Fibroblast of lung (primary cell): ENCODE measurements around the gene PLA2G5. TPM values are rescaled to one million over a fixed set of nuclear protein-coding genes. Genes with fewer than 3 reads are reported as not detected.

ENCODE experiments used
- DNase-seq, 2 donors: peaks; one replicate each; pipeline versions ENCODE4 v3.0.0 to v3.0.0-alpha.2; 2010; ENCODE audit warnings: low read depth in 2 of 2
- H2AFZ ChIP-seq: 2 replicates; pipeline ENCODE4 v1.5.1; 2012; ENCODE audit warnings: low read length, control low read depth, inconsistent platforms
- H3K27ac ChIP-seq: 2 replicates; pipeline ENCODE4 v1.5.1; 2011; ENCODE audit warnings: low read length, control low read depth; ENCODE audit not compliant: insufficient read depth
- H3K27me3 ChIP-seq: 2 replicates; pipeline ENCODE4 v1.5.1; 2011; ENCODE audit warnings: mild to moderate bottlenecking, low read length; ENCODE audit not compliant: control insufficient read depth, insufficient read depth
- H3K36me3 ChIP-seq: 2 replicates; pipeline ENCODE4 v1.5.1; 2011; ENCODE audit warnings: low read length; ENCODE audit not compliant: control insufficient read depth, insufficient read depth
- H3K4me1 ChIP-seq: 2 replicates; pipeline ENCODE4 v1.5.1; 2011; ENCODE audit warnings: low read length; ENCODE audit not compliant: control insufficient read depth, insufficient read depth; ENCODE audit errors: extremely low read depth
- H3K4me2 ChIP-seq: 2 replicates; pipeline ENCODE4 v1.5.1; 2011; ENCODE audit warnings: low read length, control low read depth; ENCODE audit not compliant: insufficient read depth; ENCODE audit errors: extremely low read depth
- H3K4me3 ChIP-seq, 4 experiments: fragments of 200-600 bp in 1 of 4; sonication (generic) in 1 of 4; replicated peaks in 1 of 4; 2 replicates each; pipeline ENCODE4 v1.5.1; 2011 to 2016; ENCODE audit warnings: low read length in 4 of 4, low read depth in 3 of 4, mild to moderate bottlenecking in 3 of 4, control low read depth in 2 of 4, inconsistent platforms in 1 of 4, mixed read lengths in 1 of 4; ENCODE audit not compliant: insufficient read depth in 1 of 4; ENCODE audit errors: control extremely low read depth in 1 of 4
- H3K79me2 ChIP-seq: 2 replicates; pipeline ENCODE4 v1.5.1; 2012; ENCODE audit warnings: mild to moderate bottlenecking, low read length, inconsistent platforms; ENCODE audit not compliant: control insufficient read depth, insufficient read depth
- H3K9ac ChIP-seq: 2 replicates; pipeline ENCODE4 v1.5.1; 2011; ENCODE audit warnings: mild to moderate bottlenecking, low read length, control low read depth; ENCODE audit not compliant: insufficient read depth
- H3K9me3 ChIP-seq: 2 replicates; pipeline ENCODE4 v1.5.1; 2012; ENCODE audit warnings: low read depth, low read length; ENCODE audit not compliant: control insufficient read depth, insufficient read depth
- H4K20me1 ChIP-seq: 2 replicates; pipeline ENCODE4 v1.5.1; 2011; ENCODE audit warnings: low read length; ENCODE audit not compliant: control insufficient read depth, insufficient read depth; ENCODE audit errors: extremely low read depth
- CTCF ChIP-seq, 2 donors: IDR thresholded peaks in 1 of 2; conservative IDR thresholded peaks in 1 of 2; 1 replicate in 1 of 2; 2 replicates in 1 of 2; pipeline ENCODE4 v1.5.1; 2011 to 2012; ENCODE audit warnings: low read length in 2 of 2, control low read depth in 1 of 2, inconsistent platforms in 1 of 2, low read depth in 1 of 2, mild to moderate bottlenecking in 1 of 2
- EZH2 ChIP-seq: IDR thresholded peaks from 2 replicates; pipeline ENCODE4 v1.5.1; 2012; ENCODE audit warnings: low read length, control low read depth, mild to moderate bottlenecking; ENCODE audit errors: missing control alignments
- polyA plus RNA-seq, 2 donors: library from polyadenylated mRNA; depleted of rRNA in 1 of 2; stranded (reverse) in 1 of 2; unstranded in 1 of 2; fragments of >200 nt; gene quantifications; 2 replicates each; pipeline ENCODE4 v1.2.1, GENCODE V29; 2011 to 2012; ENCODE audit warnings: missing spikeins in 1 of 2
- total RNA-seq: library from RNA; depleted of rRNA; stranded (reverse); fragments of >200 nt; gene quantifications from 2 replicates; pipeline ENCODE4 v1.2.1, GENCODE V29; 2014

Gene PLA2G5
- total and polyA plus RNA-seq, 2 donors (not counting 1 experiment from before 2014, with no cell fraction given) = 1.1 to 27.4 TPM

- no peaks in the 10 kb centered on the region for H4K20me1 ChIP-seq
- H3K27me3 ChIP-seq = no peaks in the 10 kb centered on the region
- DNase-seq = peak in 1 of 2 donors; percentile 62
- H3K27ac ChIP-seq = no peak overlapping the region
- no peaks in the 10 kb centered on the region for H3K4me1 ChIP-seq
- no peak for TF ChIP-seq CTCF (conservative IDR thresholded peaks at IDR 0.05 in 1 of 2, IDR thresholded peaks at IDR 0.05 in 1 of 2; ENCODE audit: low read depth in 1 of 2, low read length in 2 of 2)
- no peak for TF ChIP-seq EZH2
- no peak overlapping the region for H3K9ac ChIP-seq
- no peaks in the 10 kb centered on the region for H3K9me3 ChIP-seq
- no peak overlapping the region for H3K4me2 ChIP-seq
- no peaks in the 10 kb centered on the region for H3K36me3 ChIP-seq
- no peaks in the 10 kb centered on the region for H3K79me2 ChIP-seq
- no peak overlapping the region for H2AFZ ChIP-seq
- no peak overlapping the region for H3K4me3 ChIP-seq
Measured at GRCh38 chr1:20105856-20106255, 35.9 kb downstream of the PLA2G5 start.

DNA sequence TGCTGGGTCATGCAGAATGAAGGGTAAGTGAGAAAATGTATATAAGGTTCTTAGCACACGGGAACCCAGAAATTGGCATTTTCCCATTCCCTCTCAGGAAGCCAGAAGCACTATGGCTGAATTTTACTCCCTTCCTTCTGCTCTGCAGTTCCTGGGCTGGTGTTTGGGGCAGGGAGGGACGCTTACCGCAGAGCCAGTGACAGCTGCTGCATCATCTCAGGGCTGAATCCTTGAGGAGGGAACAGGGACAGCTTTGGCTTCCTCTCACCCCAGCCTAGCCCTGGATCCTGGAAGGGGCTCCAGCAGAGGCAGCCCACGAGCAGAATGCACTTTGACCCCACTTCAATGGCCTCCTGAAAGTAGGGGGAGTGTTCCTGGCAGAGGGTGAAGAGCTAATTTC lies 37.4 kb downstream of the PLA2G5 start:
- Histone ChIP-seq H3K4me3 (no peak overlapping the region), H3K9ac (no peak overlapping the region), H3K36me3 (no peaks in the 10 kb centered on the region), H3K4me2 (no peak overlapping the region), H3K4me1 (no peaks in the 10 kb centered on the region), H3K27ac (no peak overlapping the region), H2AFZ (no peak overlapping the region), H3K79me2 (no peaks in the 10 kb centered on the region), H3K27me3 (no peaks in the 10 kb centered on the region), H4K20me1 (no peaks in the 10 kb centered on the region), H3K9me3 (no peaks in the 10 kb centered on the region)
- DNase-seq = no peak
- TF ChIP-seq CTCF (conservative IDR thresholded peaks at IDR 0.05 in 1 of 2, IDR thresholded peaks at IDR 0.05 in 1 of 2; ENCODE audit: low read depth in 1 of 2, low read length in 2 of 2) = no peak
- TF ChIP-seq EZH2 = no peak

DNA sequence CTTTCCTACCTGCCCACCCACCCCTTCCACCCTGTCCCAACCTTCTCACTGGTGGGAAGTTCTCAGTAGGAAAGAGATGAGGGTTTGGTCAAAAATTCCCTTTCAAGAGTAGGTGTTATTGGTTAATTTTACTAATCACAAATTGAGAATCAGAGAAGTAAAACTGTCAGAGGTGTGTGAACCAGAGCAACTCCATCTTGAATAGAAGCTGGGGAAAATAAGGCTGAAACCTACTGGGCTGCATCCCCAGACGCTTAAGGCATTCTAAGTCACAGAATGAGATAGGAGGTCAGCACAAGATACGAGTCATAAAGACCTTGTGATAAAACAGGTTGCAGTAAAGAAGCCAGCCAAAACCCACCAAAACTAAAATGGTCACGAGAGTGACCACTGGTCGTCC lies 37.8 kb downstream of the PLA2G5 start:
- DNase-seq = peak in 1 of 2 donors; percentile 20
- Histone ChIP-seq H3K27me3 (no peaks in the 10 kb centered on the region), H4K20me1 (no peaks in the 10 kb centered on the region), H3K4me2 (no peak overlapping the region), H2AFZ (no peak overlapping the region), H3K79me2 (no peaks in the 10 kb centered on the region), H3K27ac (no peak overlapping the region), H3K36me3 (no peaks in the 10 kb centered on the region), H3K9me3 (no peaks in the 10 kb centered on the region), H3K4me1 (no peaks in the 10 kb centered on the region), H3K4me3 (no peak overlapping the region), H3K9ac (no peak overlapping the region)
- no peak for TF ChIP-seq EZH2
- TF ChIP-seq CTCF (conservative IDR thresholded peaks at IDR 0.05 in 1 of 2, IDR thresholded peaks at IDR 0.05 in 1 of 2; ENCODE audit: low read depth in 1 of 2, low read length in 2 of 2) = no peak
